HCT116 (cell line): ENCODE measurements around the gene PPP2R5C. TPM values are rescaled to one million over a fixed set of nuclear protein-coding genes. Genes with fewer than 3 reads are reported as not detected.

ENCODE experiments used
- ATAC-seq: fragments of 200-7000 bp; cut with Tn5 transposase; 2 replicates; pipeline ENCODE4 v1.9.1; 2020; ENCODE audit warnings: mild to moderate bottlenecking, moderate library complexity
- BruUV-seq: library from RNA; stranded (reverse); fragments of 400-500 nt; replicated peaks from 2 replicates; lab custom pipeline; 2021; lab: Mats Ljungman, UMichigan
- CTCF ChIA-PET: fragments of 300-600 bp; sonication (Branson Sonifier 250); formaldehyde crosslinking; loops from one replicate; lab custom pipeline; 2021; ENCODE audit warnings: antibody characterized with exemption; lab: Charles Lee
- POLR2A ChIA-PET: fragments of 300-600, 350-600 bp; sonication (Branson Sonifier 250); formaldehyde crosslinking; loops from one replicate; lab custom pipeline; 2021; ENCODE audit warnings: antibody characterized with exemption; lab: Charles Lee
- RAD21 ChIA-PET, 2 experiments: fragments of 300-600 bp; sonication (Branson Sonifier 250); formaldehyde crosslinking; loops; one replicate each; lab custom pipeline; 2023; ENCODE audit warnings: low total read pairs in 2 of 2; ENCODE audit not compliant: uncharacterized antibody in 2 of 2, unreplicated experiment in 2 of 2, low non-redundant PET in 1 of 2; lab: Charles Lee
- DNase-seq: peaks from one replicate; pipeline ENCODE4 v3.0.0-alpha.2; 2010; ENCODE audit warnings: low read depth, low spot score
- H2AFZ ChIP-seq: fragments of 200-600 bp; shearing (Covaris generic), sonication (generic); 2 replicates; pipeline ENCODE4 v1.6.1; 2017; ENCODE audit warnings: low read depth, mixed run types, mixed read lengths, antibody characterized with exemption, low read length; ENCODE audit not compliant: poor library complexity, severe bottlenecking
- H3K27ac ChIP-seq: 2 replicates; pipeline ENCODE4 v1.5.1; 2012; ENCODE audit warnings: low read depth, low read length
- H3K27me3 ChIP-seq: fragments of 200-600 bp; sonication (generic); 2 replicates; pipeline ENCODE4 v1.6.1; 2016; ENCODE audit warnings: mixed run types, low read length, mixed read lengths; ENCODE audit not compliant: insufficient read depth
- H3K36me3 ChIP-seq, 2 experiments: fragments of 200-500 bp in 1 of 2; fragments of 200-600 bp in 1 of 2; sonication (Bioruptor generic) in 1 of 2; sonication (generic) in 1 of 2; 2 replicates each; pipeline versions ENCODE4 v1.5.1 to v1.6.1; 2014 to 2016; ENCODE audit warnings: low read length in 2 of 2, inconsistent platforms in 1 of 2, mixed read lengths in 1 of 2, mixed run types in 1 of 2; ENCODE audit not compliant: insufficient read depth in 2 of 2, control insufficient read depth in 1 of 2
- H3K4me1 ChIP-seq, 2 experiments: fragments of 200-600 bp in 1 of 2; sonication (generic) in 1 of 2; 2 replicates each; pipeline versions ENCODE4 v1.5.1 to v1.6.1; 2012 to 2017; ENCODE audit warnings: low read length in 2 of 2, inconsistent platforms in 1 of 2, mild to moderate bottlenecking in 1 of 2, mixed read lengths in 1 of 2, mixed run types in 1 of 2, moderate library complexity in 1 of 2; ENCODE audit not compliant: insufficient read depth in 2 of 2, control insufficient read depth in 1 of 2
- H3K4me2 ChIP-seq: fragments of 200-600 bp; sonication (generic); 2 replicates; pipeline ENCODE4 v1.6.1; 2017; ENCODE audit warnings: mixed run types, low read length, mixed read lengths
- H3K4me3 ChIP-seq, 2 experiments: fragments of 200-600 bp in 1 of 2; sonication (generic) in 1 of 2; replicated peaks in 1 of 2; 2 replicates each; pipeline ENCODE4 v1.5.1; 2011 to 2016; ENCODE audit warnings: low read length in 2 of 2, control low read depth in 1 of 2, low read depth in 1 of 2, mild to moderate bottlenecking in 1 of 2, mixed read lengths in 1 of 2, mixed run types in 1 of 2
- H3K79me2 ChIP-seq: fragments of 200-600 bp; sonication (generic); 2 replicates; pipeline ENCODE4 v1.6.1; 2017; ENCODE audit warnings: mild to moderate bottlenecking, mixed run types, low read length, moderate library complexity, mixed read lengths; ENCODE audit not compliant: insufficient read depth
- H3K9ac ChIP-seq: fragments of 200-600 bp; sonication (generic); 2 replicates; pipeline ENCODE4 v1.6.1; 2016; ENCODE audit warnings: low read length, mixed read lengths
- H3K9me2 ChIP-seq: fragments of 200-600 bp; sonication (generic), shearing (Covaris generic); 2 replicates; pipeline ENCODE4 v1.6.1; 2017; ENCODE audit warnings: mixed run types, mild to moderate bottlenecking, moderate library complexity; ENCODE audit not compliant: insufficient read depth
- H3K9me3 ChIP-seq, 2 experiments: fragments of 200-500 bp in 1 of 2; fragments of 200-600 bp in 1 of 2; sonication (Bioruptor generic) in 1 of 2; sonication (generic) in 1 of 2; 2 replicates each; pipeline ENCODE4 v1.6.1; 2014 to 2017; ENCODE audit warnings: low read length in 2 of 2, mixed read lengths in 2 of 2, inconsistent platforms in 1 of 2, low read depth in 1 of 2, mild to moderate bottlenecking in 1 of 2, mixed run types in 1 of 2, moderate library complexity in 1 of 2; ENCODE audit not compliant: control insufficient read depth in 1 of 2, insufficient read depth in 1 of 2
- H4K20me1 ChIP-seq: fragments of 200-600 bp; sonication (generic), shearing (Covaris generic); 2 replicates; pipeline ENCODE4 v1.6.1; 2017; ENCODE audit warnings: mixed run types, mild to moderate bottlenecking, moderate library complexity; ENCODE audit not compliant: insufficient read depth
- EZH2 ChIP-seq: fragments of 200-600 bp; sonication (generic); IDR thresholded peaks from 2 replicates; pipeline ENCODE4 v1.6.1; 2017; ENCODE audit warnings: antibody characterized with exemption, mixed run types
- JUND ChIP-seq: IDR thresholded peaks from 2 replicates; pipeline ENCODE4 v1.6.1; 2012
- REST ChIP-seq: IDR thresholded peaks from 2 replicates; pipeline ENCODE4 v1.6.1; 2012; ENCODE audit warnings: low read depth
- ZFX ChIP-seq: fragments of 450-650 bp; IDR thresholded peaks from 2 replicates; pipeline ENCODE4 v1.6.1; 2017
- intact Hi-C: fragments of 100-400 bp; cut with micrococcal nuclease; formaldehyde crosslinking; loops from 2 replicates; pipeline ENCODE4 v1.10.0; 2022
- total RNA-seq: library from RNA; stranded (reverse); gene quantifications from one replicate; pipeline ENCODE4 v1.2.1, GENCODE V29; 2021; ENCODE audit not compliant: unreplicated experiment

PPP2R5C gene
- total RNA-seq, 1 experiment from 2014 or later: 117 TPM

GRCh38 chr14:101758913-101759593, 2.5 kb upstream of the PPP2R5C start:
- Histone ChIP-seq H3K9me2 (no peaks in the 10 kb centered on the region), H4K20me1 (no peaks in the 10 kb centered on the region), H3K27me3 (no peaks in the 10 kb centered on the region), H3K4me3 (no peak overlapping the region), H2AFZ (no peak overlapping the region), H3K79me2 (no peaks in the 10 kb centered on the region), H3K4me2 (no peak overlapping the region), H3K9me3 (no peaks in the 10 kb centered on the region), H3K36me3 (no peaks in the 10 kb centered on the region), H3K9ac (no peak overlapping the region), H3K27ac (no peak overlapping the region), H3K4me1 (peaks cover 9 to 16% of the 10 kb centered on the region in 2 experiments)
- no peak for ATAC-seq
- no TSS peak for BruUV-seq
- TF ChIP-seq REST (no peak), JUND (no peak), ZFX (no peak), EZH2 (no peak)
- POLR2A ChIA-PET: no interaction called here
- DNase-seq: no peak
- CTCF ChIA-PET: interaction anchor here (2.3 kb wide), 1 partner anchor 12 kb away, joined by 25 read pairs; no protein-coding TSS in a partner anchor
- intact Hi-C loops: no loop called here
- RAD21 ChIA-PET: no interaction called here
